ENCODE data around the gene PPP4C. TPM values are rescaled to one million over a fixed set of nuclear protein-coding genes. Genes with fewer than 3 reads are reported as not detected.

Gene PPP4C
- total RNA-seq, 1 experiment from 2014 or later: 163 TPM

GRCh38 chr16:30032083-30032819 lies 43.5 kb upstream of the PPP4C start:
- Histone ChIP-seq H2BK120ac (ENCODE audit: low read depth, low read length, poor library complexity, severe bottlenecking) (no peak overlapping the region), H3K4ac (ENCODE audit: low read depth, low read length) (no peak overlapping the region), H2BK20ac (ENCODE audit: low read depth, low read length, poor library complexity, severe bottlenecking) (no peak overlapping the region), H3K79me2 (ENCODE audit: insufficient read depth, low read length) (no peaks in the 10 kb centered on the region; the same call in 1 of the 2 replicates), H2AFZ (ENCODE audit: low read length) (no peak overlapping the region), H2BK5ac (ENCODE audit: insufficient read length, low read length) (no peak overlapping the region), H2AK5ac (ENCODE audit: insufficient read length, low read length) (no peak overlapping the region), H3K4me1 (ENCODE audit: insufficient read depth, low read length) (peaks cover 3% of the 10 kb centered on the region; the same call in 1 of the 2 replicates), H4K91ac (ENCODE audit: insufficient read length, low read depth, low read length) (no peak overlapping the region), H3K27me3 (ENCODE audit: insufficient read depth, low read length) (no peaks in the 10 kb centered on the region; the same call in 1 of the 2 replicates), H3T11ph (ENCODE audit: low read length) (no peak overlapping the region), H3K79me1 (ENCODE audit: insufficient read depth, low read depth, low read length, poor library complexity, severe bottlenecking) (no peaks in the 10 kb centered on the region), H4K5ac (ENCODE audit: insufficient read length, low read depth, low read length) (no peak overlapping the region), H3K4me2 (ENCODE audit: insufficient read depth, insufficient read length, low read length) (peak overlapping the region; percentile 76), H3K23me2 (ENCODE audit: insufficient read length, low read depth, low read length, poor library complexity, severe bottlenecking) (peaks cover 20% of the 10 kb centered on the region), H3K56ac (ENCODE audit: insufficient read length, low read depth, low read length) (no peak overlapping the region), H3K9ac (ENCODE audit: extremely low read depth, insufficient read length, low read length) (no peak overlapping the region), H3K23ac (ENCODE audit: insufficient read length, low read depth, low read length) (no peak overlapping the region), H3K14ac (ENCODE audit: insufficient read depth, low read length) (no peak overlapping the region), H2BK15ac (ENCODE audit: low read depth, low read length) (no peak overlapping the region), H3K18ac (ENCODE audit: insufficient read length, low read depth, low read length) (no peak overlapping the region), H4K20me1 (ENCODE audit: control insufficient read depth, insufficient read depth, insufficient read length) (no peaks in the 10 kb centered on the region), H2BK12ac (ENCODE audit: insufficient read length, low read depth, low read length) (no peak overlapping the region), H4K8ac (replicated peaks; ENCODE audit: insufficient read length, low read depth, low read length) (no peak overlapping the region), H3K27ac (ENCODE audit: insufficient read length, low read depth, low read length) (no peak overlapping the region), H3K9me3 (ENCODE audit: control insufficient read depth, low read depth, low read length) (no peaks in the 10 kb centered on the region)
- Mint-ChIP-seq H3K4me1 (peaks cover 27 to 41% of the 10 kb centered on the region in 2 experiments), H3K36me3 (ENCODE audit: insufficient read depth in 1 of 3, low read depth in 3 of 3) (peaks cover 0 to 7% (median 5%) of the 10 kb centered on the region in 3 experiments; a peak in 4 of 7 replicates), H3K27me3 (ENCODE audit: low read depth) (peaks cover 44% of the 10 kb centered on the region), H3K4me3 (peak overlapping the region; percentile 73 to 90), H3K27ac (no peak overlapping the region), H3K9me3 (no peaks in the 10 kb centered on the region; a peak in 1 of 5 replicates)
- WGBS (ENCODE audit: extremely low coverage, insufficient read length, low lambda C conversion rate): no CpG with 5 or more reads among the region's 12 CpGs
- peak; percentile 93 for TF ChIP-seq CTCF (conservative IDR thresholded peaks at IDR 0.05)
- peak; percentile 87 for DNase-seq
